Cerebellar nuclear complex (tissue), 1 donor: ENCODE results near the gene RSPH6A.
"Not testable (repeated sequence)": the region's sequence is repeated elsewhere in the genome, so short reads cannot be mapped to it uniquely, and the experiment has no call there.

Source experiments
- DNase-seq, 2 experiments: peaks; one replicate each; lab custom pipeline; 2025; lab: John Stamatoyannopoulos, UW

RSPH6A gene

DNA sequence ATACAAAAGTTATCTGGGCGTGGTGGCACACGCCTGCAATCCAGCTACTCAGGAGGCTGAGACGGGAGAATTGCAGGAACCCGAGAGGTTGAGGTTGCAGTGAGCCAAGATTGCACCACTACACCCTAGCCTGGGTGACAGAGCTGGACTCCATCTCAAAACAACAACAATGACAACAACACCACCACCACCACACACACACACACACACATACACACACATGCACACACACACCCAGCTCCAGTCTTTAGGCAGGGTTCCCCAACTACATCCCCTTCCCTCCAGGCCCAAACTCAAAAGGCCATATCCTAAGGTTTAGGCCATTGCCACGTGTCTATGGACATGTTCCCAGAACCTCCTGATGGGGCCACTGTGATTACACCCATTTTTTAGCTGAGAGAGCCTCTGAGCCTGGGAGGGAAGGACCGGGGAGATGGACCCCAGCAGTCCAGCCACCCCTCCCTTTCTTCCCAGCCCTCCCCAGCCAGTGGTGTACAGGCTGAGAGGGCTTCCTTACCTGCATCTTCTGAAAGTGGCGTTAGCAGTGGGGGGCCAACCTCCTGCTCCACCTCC is 13.4 kb downstream of the RSPH6A start:
- no peak for DNase-seq

DNA sequence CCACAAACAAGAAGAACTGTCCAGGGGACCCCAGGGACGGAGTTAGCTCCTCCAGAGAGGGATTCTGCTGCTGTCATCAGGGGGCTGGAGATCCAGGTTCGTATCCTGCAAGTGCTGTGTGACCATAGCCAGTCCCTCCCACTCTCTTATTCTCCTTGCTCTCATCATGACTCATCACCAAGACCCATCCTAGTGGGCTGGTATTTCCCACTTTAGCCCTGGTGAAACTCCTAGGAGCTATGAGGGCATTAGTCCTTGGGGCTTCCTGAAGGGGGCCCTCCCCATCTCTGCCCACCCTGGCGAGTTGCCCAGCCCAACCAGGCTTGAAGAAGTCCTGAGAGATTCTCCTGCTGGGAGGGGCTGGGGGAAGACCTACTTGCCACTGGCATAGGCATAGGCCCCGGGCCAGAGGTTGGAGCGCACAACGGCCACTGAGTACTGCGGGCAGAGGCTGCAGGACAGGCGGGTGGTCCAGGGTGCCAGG is 15.0 kb downstream of the RSPH6A start:
- no peak for DNase-seq

- not testable (repeated sequence) for DNase-seq
These were observed 15.6 kb downstream of the RSPH6A start for GRCh38 chr19:45799541-45799940.

DNA sequence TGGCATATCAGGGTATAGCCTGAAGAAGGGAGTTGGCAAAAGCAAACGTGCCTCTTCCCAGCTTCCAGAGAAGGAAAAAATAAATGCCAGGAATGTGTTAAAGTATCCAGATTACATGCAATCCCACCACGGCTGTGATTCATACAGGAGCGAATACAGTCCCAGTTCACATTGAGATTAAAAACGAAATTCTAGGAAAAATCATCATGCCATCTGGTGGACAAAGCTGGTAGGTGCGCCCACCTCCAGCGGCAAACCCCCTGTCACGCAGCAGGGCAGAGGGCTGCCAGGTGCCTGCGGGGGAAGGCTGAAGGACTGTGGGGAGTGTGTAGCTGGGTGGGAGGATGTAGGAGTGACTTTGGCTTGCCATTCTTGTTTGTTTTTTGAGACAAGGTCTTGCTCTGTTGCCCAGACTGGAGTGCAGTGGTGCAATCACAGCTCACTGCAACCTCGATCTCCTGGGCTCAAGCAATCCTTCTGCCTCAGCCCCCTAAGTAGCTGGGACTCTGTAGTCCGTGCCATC is 16.1 kb downstream of the RSPH6A start:
- DNase-seq, result no peak

GRCh38 chr19:45794627-45795026 is 20.5 kb downstream of the RSPH6A start:
- DNase-seq, result no peak

DNA sequence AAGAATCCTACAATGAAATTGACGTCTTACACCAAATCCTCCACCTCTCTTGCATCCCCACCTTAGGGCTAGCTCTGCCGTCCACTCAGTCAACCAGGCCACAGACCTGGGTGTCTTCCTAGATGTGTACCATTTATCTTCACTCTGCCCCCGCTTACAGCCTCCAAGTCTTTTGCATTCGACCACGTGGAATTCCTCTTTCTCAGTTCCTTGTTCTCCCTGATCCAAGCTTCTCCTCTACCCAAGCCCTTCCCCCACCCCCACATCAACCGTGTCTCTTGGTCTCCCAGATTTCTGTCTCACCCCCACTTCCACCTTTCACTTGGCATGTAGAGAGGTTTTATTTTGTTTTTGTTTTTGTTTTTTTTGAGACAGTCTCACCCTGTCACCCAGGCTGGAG is 21.2 kb downstream of the RSPH6A start:
- no peak for DNase-seq

DNA sequence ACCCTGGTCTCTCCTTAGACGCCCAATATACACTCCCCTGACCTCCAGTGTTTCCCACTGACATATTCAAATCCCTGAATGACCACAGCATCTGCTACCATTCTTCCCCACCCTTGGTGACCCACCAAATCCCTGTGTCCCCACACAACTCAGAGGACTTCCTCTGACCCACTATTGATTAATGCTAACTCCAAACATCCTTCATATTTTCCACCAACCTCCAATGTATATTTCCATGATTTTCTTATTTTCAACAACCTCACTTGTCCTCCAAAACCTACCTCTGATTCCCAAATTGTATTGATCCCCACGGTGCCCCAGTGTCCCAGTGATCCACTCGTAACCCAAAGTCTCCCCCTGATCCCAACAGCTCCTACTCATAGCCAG is 21.9 kb downstream of the RSPH6A start:
- DNase-seq, result no peak

GRCh38 chr19:45792470-45793177 is 22.5 kb downstream of the RSPH6A start, which contains the start of gene DMWD:
DMWD (minus strand) TSS chr19:45792845; CDS start chr19:45792756, 89 bp downstream.
- peak; percentile 79 to 97 for DNase-seq

DNA sequence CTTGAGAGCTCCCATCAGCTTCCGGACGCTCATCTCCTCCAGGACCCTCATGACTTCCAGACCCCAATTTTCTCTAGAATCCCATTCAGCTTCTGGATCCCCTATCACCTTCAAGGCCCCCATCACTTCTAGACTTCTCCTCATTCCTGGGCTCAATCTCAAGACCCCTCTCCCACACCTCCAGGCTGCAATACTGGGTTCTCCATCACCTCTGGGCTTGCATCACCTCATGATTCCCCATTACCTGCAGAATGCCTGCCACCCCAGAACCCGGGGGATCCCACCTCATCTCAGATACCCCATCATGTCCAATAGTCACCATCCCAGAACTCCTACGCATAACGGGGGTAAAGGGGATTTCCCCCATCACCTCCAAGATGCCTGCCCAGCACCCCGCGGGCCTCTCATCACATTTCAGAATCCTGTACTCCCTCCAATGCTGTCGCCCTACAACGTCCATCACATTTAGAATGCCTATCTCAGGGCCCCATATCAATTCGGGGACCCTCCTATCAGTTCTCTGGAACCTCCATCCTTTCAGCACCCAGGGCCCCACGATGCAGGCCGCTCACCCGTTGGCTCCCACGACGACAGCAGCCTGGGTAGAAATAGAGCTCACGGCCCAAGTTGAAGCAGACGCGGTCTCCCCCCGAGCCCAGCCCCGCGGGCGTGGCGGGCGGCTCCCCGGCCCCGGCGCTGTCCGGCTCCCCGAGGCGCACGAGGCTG is 23.2 kb downstream of the RSPH6A start:
- no peak for DNase-seq

DNA sequence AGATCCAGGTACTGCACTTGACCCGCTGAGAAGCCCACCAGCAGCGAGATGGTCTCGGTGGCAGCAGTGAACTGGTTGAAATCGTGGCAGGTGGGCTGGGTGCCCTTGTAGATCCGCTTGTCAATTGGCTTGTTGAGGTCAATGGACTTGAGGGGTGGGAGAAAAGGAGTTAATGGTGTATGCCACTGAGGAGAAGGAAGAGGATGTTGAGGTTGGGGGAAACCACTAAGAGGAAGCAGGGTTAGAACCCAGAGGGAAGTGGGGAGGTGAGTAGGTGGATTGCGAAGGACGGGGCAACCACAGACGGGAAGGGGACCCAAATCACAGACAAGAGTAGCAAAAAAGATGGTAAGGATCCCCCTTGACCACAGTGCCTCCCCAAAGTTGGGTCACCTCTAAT is 24.2 kb downstream of the RSPH6A start:
- DNase-seq, result no peak

DNA sequence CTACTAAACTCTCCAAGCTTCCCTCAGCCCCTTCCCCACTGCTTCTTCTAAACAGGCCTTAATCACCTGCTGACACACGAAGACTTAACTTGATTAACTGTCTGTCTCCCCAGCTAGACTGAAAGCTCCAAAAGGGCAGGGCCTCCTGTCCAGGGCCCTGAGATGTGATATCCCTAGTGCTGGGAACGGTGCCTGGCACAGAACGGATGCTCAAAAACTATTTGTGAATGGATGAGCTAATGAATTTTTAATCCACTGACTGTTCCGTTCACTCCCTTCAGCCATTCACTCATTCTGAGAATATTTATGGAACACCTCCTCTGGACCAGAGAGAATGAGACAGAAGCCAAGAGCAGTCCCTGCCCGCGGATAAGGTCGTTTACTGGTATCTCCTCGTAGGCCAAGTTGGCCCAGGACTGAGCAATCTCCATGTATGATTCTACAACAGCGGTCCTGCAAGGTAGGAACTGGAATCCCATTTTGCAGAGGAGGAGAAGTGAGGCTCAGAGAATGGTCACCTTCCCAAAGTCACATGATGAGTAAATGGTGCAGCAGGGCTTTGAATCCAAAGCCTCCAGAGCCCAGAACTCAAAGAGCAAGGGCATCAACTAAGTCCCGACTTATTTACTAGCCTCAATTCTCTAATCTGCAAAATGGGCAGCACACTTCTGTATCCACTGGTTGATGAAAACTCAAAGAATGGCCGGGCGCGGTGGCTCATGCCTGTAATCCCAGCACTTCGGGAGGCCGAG is 25.9 kb downstream of the RSPH6A start:
- DNase-seq, result no peak

DNA sequence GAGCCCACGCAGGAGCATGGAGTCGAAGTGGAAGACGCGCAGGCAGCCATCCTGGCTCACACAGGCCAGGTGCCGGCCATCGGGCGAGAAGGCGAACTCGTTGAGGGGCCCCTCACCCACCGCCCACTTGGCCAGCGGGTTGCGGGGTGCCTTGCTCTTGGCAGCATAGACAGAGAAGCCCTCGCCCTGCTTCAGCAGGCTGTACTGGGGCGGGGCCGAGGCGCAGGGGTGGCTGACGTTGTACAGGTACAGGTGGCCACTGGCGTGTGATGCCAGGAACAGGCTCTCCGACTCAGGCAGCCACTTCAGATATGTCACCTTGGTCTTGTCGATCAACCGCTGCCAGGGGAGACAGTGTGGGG is 28.6 kb downstream of the RSPH6A start:
- DNase-seq, result no peak

- DNase-seq, result no peak
These were observed 29.2 kb downstream of the RSPH6A start for GRCh38 chr19:45785781-45786532.

GRCh38 chr19:45785097-45785496 is 30.0 kb downstream of the RSPH6A start:
- no peak for DNase-seq

- DNase-seq, result no peak
These were observed 31.0 kb downstream of the RSPH6A start for GRCh38 chr19:45784096-45784495.

GRCh38 chr19:45782820-45783785 is 32.0 kb downstream of the RSPH6A start:
- no peak for DNase-seq

- DNase-seq, result no peak
These were observed 32.9 kb downstream of the RSPH6A start, which contains the start of gene DMPK for GRCh38 chr19:45782162-45782691. DMPK (minus strand) TSS chr19:45782490; CDS start chr19:45782352, 138 bp downstream.

DNA sequence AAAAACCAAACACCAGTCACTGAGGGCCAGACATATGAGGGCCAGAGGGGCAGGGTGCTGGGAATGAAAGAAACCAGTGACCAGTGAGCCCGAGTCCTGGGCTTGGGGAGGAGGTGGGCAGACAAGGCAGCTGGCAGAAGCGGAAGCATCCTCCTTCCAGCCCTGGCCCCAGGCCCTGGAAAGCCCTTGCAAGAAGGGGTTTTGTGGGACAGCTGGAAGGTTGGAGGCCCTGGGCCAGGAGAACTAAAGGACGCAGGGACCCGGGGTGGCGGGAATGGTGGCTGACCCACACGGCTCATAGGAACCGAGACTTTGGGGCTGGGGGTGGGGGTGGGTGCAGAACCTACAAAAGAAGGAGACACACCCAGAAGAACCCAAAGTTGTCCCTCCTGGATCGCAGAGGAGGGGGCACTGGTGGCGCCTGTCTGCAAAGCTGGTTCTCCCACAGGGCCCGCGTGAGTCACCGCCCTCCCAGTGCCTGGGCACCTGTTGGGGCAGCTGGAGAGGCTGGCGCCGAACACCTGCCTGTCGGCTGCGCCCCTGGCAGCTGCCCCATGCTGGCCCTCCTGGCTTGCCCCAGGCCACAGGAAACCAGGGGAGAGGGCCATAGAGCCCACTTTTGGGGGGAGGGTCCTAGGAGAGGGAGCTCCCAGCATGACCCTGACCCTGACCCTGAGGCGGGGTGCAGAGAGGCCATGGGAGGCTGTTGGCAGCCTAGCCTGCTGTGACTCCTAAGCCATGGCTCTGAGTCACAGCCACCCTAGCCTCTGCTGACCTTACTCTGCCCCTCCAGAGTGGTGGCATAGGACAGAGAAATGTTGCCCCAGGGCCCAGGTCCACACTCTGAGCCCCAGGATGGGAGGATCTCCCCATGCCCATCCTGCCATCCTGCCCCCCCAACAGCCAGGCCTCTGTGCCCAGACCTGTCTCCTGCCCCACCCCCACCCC is 33.6 kb downstream of the RSPH6A start:
- no peak for DNase-seq
